Transverse colon (tissue), 4 donors: ENCODE data around the gene BCAR3.

ENCODE experiments used
- CTCF ChIP-seq, 5 experiments: fragments of 200-600 bp in 3 of 5; fragments of 450-650 bp in 2 of 5; sonication (generic) in 3 of 5; IDR thresholded peaks; 1 replicate in 2 of 5; 2 replicates in 3 of 5; pipeline ENCODE4 v1.5.1; 2016 to 2017; ENCODE audit warnings: antibody characterized with exemption in 5 of 5, inconsistent platforms in 3 of 5, mild to moderate bottlenecking in 2 of 5, moderate library complexity in 1 of 5
- EP300 ChIP-seq: sonication (generic); formaldehyde crosslinking; IDR thresholded peaks from one replicate; pipeline ENCODE4 v1.6.1; 2017; ENCODE audit warnings: antibody characterized with exemption, low read depth
- POLR2A ChIP-seq: fragments of 450-650 bp; IDR thresholded peaks from one replicate; pipeline ENCODE4 v1.6.1; 2016; ENCODE audit warnings: antibody characterized with exemption, mild to moderate bottlenecking, moderate library complexity
- POLR2AphosphoS5 ChIP-seq, 3 donors: sonication (generic); formaldehyde crosslinking; IDR thresholded peaks; one replicate each; pipeline ENCODE4 v1.6.1; 2016; ENCODE audit warnings: antibody characterized with exemption in 3 of 3

DNA sequence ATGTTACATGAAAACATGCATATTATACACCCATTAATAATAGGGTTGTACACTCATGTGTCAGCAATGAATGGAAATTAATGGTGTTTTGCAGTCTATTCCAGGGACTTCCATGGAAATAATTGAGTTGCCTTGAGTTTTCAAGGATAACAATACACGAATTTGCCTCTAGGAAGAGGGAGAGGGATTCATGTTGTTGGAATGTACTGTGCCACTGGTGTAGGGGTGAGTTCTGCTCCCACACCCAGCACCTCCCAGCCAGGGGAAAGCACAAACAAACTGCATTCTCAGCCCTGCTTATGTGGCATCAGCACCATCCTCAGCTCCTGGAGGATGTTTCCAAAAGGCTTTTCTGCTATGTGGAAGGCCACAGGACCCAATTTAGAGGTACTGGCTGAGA is 57.8 kb downstream of the BCAR3 start:
- TF ChIP-seq CTCF (IDR thresholded peaks at IDR 0.05) (no peak), POLR2A (no peak), EP300 (no peak), POLR2AphosphoS5 (IDR thresholded peaks at IDR 0.05) (no peak)
